ENCODE data around the gene ADAMTS5. TPM values are rescaled to one million over a fixed set of nuclear protein-coding genes. Genes with fewer than 3 reads are reported as not detected.

Gene ADAMTS5
- total and polyA plus RNA-seq, 2 of the 8 experiments (the other 6 are each of a cell fraction or from before 2014, with no cell fraction given), result 0.20 to 1.1 TPM

DNA sequence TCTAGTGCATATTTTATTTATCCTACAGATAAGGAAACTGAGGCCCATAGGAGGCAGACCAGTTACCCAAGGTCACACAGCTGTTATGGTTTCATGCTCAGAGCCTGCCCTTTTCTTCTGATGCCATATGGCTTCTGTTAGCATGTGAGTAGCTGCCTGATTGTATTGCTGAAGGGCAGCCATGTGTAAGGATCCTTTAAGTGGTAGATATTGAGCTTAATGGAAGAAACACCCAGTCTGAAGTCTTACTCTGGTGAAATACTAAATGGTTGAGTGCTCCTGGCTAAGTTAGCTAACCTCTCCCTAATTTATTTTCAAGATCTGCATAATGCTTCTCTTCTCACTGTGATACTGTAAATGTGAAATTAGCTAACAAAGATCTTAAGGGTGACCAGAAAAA lies 30.9 kb downstream of the ADAMTS5 start:
- CTCF ChIA-PET (ENCODE audit: partially characterized antibody), result interaction anchor here (0.6 kb wide), 1 partner anchor 1257 kb away, joined by 3 read pairs; no protein-coding TSS in a partner anchor

More for the DNA sequence above, 30.9 kb downstream of the ADAMTS5 start:
- no peak overlapping the region for H3K9ac ChIP-seq (replicated peaks in 1 of 4; ENCODE audit: extremely low read depth in 1 of 4, low read depth in 3 of 4, low read length in 3 of 4)
- no peak overlapping the region for H3K18ac ChIP-seq (ENCODE audit: extremely low read depth, low read length)
- DNase-seq (ENCODE audit: low read depth in 1 of 2, low spot score in 2 of 2) (no peak), FAIRE-seq (no peak)
- H3K79me2 ChIP-seq (ENCODE audit: control insufficient read depth in 1 of 2, insufficient read depth in 2 of 2, low read length in 2 of 2), result no peaks in the 10 kb centered on the region
- H3K23ac ChIP-seq (ENCODE audit: insufficient read length), result no peak overlapping the region
- no peak overlapping the region for H2BK20ac ChIP-seq (ENCODE audit: low read length)
- no peak overlapping the region for H2BK15ac ChIP-seq (ENCODE audit: low read length)
- POLR2A ChIA-PET (ENCODE audit: partially characterized antibody), result interaction anchor here (0.9 to 1.8 kb wide), 2 partner anchors 12 to 91 kb away, joined by 3 to 4 read pairs; no protein-coding TSS in a partner anchor
- H3K79me1 ChIP-seq (ENCODE audit: low read depth, low read length), result no peaks in the 10 kb centered on the region
- TF ChIP-seq SAP30 (IDR thresholded peaks at IDR 0.05; ENCODE audit: insufficient read depth, insufficient replicate concordance, low read length) (no peak), SIN3A (conservative IDR thresholded peaks at IDR 0.05 in 1 of 2, IDR thresholded peaks at IDR 0.05 in 1 of 2; ENCODE audit: low read depth in 1 of 2, low read length in 2 of 2) (no peak), PHF8 (conservative IDR thresholded peaks at IDR 0.05; ENCODE audit: low read depth, low read length) (no peak), RXRA (IDR thresholded peaks at IDR 0.05; ENCODE audit: insufficient read depth, low read depth, low read length) (no peak), RNF2 (IDR thresholded peaks at IDR 0.05; ENCODE audit: borderline replicate concordance, low read depth, low read length, missing control alignments, poor library complexity, severe bottlenecking) (no peak), ASH2L (IDR thresholded peaks at IDR 0.05; ENCODE audit: low read length) (no peak), TCF12 (IDR thresholded peaks at IDR 0.05; ENCODE audit: low read depth, low read length) (no peak), BRCA1 (IDR thresholded peaks at IDR 0.05; ENCODE audit: low read depth, low read length) (no peak)
- H4K20me1 ChIP-seq (replicated peaks in 1 of 2; ENCODE audit: control insufficient read depth in 1 of 2, insufficient read depth in 2 of 2, low read length in 2 of 2), result no peaks in the 10 kb centered on the region
- no peak overlapping the region for H4K5ac ChIP-seq (ENCODE audit: insufficient read length, low read depth, low read length)
- no peaks in the 10 kb centered on the region for H3K23me2 ChIP-seq (ENCODE audit: low read depth, low read length)
- H3K4me3 ChIP-seq (ENCODE audit: extremely low read depth in 1 of 4, insufficient read depth in 2 of 4, low read depth in 3 of 4, low read length in 4 of 4), result no peak overlapping the region
- no peaks in the 10 kb centered on the region for H3K27me3 ChIP-seq (replicated peaks in 1 of 4; ENCODE audit: control insufficient read depth in 3 of 4, extremely low read depth in 1 of 4, insufficient read depth in 3 of 4, low read length in 3 of 4)
- no peak overlapping the region for H3K27ac ChIP-seq (ENCODE audit: low read depth, low read length)
- H3K9me3 ChIP-seq (ENCODE audit: insufficient read depth in 2 of 2, low read depth in 1 of 2, low read length in 1 of 2), result no peaks in the 10 kb centered on the region
- no peak overlapping the region for H2AK5ac ChIP-seq (ENCODE audit: low read depth, low read length)
- H3K4me2 ChIP-seq (ENCODE audit: insufficient read depth in 1 of 2, low read depth in 2 of 2, low read length in 2 of 2), result no peak overlapping the region
- H2BK5ac ChIP-seq (ENCODE audit: low read depth, low read length), result no peak overlapping the region
- no peaks in the 10 kb centered on the region for H3K4me1 ChIP-seq (replicated peaks in 1 of 4; ENCODE audit: control insufficient read depth in 3 of 4, insufficient read depth in 4 of 4, low read length in 3 of 4)
- no peak overlapping the region for H3K14ac ChIP-seq (ENCODE audit: insufficient read length)
- H3K56ac ChIP-seq (replicated peaks; ENCODE audit: insufficient read length, low read depth, low read length), result no peak overlapping the region
- no peak overlapping the region for H2AFZ ChIP-seq (ENCODE audit: low read length)
- no peak overlapping the region for H4K91ac ChIP-seq (replicated peaks; ENCODE audit: insufficient read length, low read length)
- no peak overlapping the region for H3K4ac ChIP-seq (replicated peaks; ENCODE audit: insufficient read length, low read depth, low read length)
- no peak overlapping the region for H2BK120ac ChIP-seq (replicated peaks; ENCODE audit: low read depth, low read length)
- no peak overlapping the region for H2BK12ac ChIP-seq (ENCODE audit: low read depth, low read length)
- H4K8ac ChIP-seq (ENCODE audit: extremely low read depth, insufficient read depth, low read length), result no peak overlapping the region
- no peaks in the 10 kb centered on the region for H3K36me3 ChIP-seq (ENCODE audit: control insufficient read depth in 2 of 4, insufficient read depth in 4 of 4, low read length in 3 of 4)

All from H1 (cell line).